Neural progenitor cell (in vitro differentiated cells): Measurements from ENCODE around the gene ZIC1.

Experiments
- CTCF ChIP-seq: fragments of 200-600 bp; sonication (generic); IDR thresholded peaks from 2 replicates; pipeline ENCODE4 v1.5.1; 2017; ENCODE audit warnings: antibody characterized with exemption, mild to moderate bottlenecking
- EZH2phosphoT487 ChIP-seq: fragments of 200-600 bp; sonication (generic); IDR thresholded peaks from 2 replicates; pipeline ENCODE4 v1.6.1; 2017; ENCODE audit warnings: antibody characterized with exemption

GRCh38 chr3:147415874-147416273, 6.7 kb downstream of the ZIC1 start:
- TF ChIP-seq CTCF (peak; percentile 30), EZH2phosphoT487 (peak; percentile 14)
